GM18511 (cell line): ENCODE results near the gene ADPRM.

Source experiments
- ATAC-seq: cut with Tn5 transposase; IDR thresholded peaks from one replicate; pipeline ENCODE4 v1.9.1; 2021; ENCODE audit warnings: mild to moderate bottlenecking, moderate library complexity; ENCODE audit not compliant: unreplicated experiment

The ADPRM gene

DNA sequence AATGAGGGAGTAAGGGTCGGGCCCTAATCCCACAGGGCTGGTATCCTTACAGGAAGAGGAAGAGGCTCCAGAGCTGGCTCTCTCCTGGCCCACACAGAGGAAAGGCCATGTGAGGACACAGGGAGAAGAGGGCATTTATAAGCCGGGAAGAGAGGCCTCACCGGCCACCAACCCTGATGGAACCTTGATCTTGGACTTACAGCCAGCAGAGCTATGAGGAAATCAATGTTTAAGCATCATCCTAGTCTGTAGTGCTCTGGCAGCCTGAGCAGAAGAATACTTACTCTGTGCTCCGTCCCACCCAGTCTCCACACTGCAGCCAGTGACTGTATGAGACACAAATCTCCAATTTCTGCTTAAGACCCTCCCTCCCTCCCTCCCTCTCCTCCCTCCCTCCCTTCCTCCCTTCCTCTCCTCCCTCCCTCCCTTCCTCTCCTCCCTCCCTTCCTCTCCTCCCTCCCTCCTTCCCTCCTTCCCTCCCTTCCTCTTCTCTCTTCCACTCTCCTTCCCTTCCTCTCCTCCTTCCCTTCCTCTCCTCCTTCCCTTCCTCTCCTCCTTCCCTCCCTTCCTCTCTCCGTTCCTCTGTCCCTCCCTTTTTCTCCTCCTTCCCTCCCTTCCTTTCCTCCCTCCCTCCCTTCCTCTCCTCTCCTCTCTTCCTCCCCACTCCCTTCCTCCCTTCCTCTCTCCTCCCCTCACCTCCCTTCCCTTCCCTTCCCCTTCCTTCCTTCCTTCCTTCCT lies 41.3 kb downstream of the ADPRM start:
- ATAC-seq, result no peak

DNA sequence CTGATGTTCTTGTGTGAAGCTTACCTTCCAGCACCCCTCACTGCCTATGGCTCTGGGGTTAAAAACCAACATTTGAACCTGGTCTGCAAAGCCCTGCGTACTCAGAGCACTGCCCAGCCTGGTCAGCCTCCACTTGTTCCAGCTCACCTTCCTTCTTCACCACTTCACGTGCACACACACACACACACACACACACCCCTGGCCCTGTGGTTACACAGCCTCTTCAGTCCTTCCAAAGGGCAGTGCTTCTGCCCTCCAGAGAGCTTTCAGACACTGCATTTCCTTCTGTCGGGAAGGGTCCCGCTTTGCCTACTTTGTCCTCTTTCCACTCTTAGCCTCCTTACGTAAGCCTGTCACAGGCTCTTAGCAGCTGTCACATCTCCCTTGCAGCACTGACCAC lies 42.0 kb downstream of the ADPRM start:
- ATAC-seq, result no peak

DNA sequence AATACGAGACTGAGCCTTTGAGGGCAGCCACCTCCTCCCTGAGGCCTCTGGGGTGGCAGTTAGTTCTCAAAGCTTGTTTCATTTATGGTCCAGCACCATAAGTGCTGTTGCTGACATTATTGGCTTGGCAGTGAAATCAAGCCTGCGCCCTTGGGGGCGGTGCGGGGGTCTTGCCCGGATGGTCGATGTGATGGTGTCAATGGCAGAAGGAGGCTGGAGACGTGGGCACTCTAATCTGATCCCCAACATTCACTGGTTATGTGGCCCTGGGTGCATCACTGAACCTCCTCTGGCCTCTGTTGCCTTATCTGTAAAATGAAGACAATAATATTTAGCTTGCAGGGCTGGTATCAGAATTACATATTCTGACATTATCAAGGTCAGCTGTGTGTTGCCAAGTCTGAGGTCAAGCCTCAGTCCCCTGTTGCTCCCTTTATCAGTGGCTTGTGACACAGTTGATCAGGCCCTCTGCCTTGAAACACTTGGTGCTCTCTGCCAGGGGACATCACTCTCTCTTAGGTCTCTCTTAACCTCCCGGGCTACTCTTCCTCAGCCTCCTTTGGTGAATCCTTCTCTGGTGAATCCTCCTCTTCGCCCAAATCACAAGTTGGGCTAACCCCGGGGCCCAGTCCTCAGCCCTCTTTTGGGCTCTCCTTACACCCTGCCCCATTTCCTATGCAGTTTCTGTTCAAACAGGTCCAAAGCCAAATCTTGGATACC lies 44.2 kb downstream of the ADPRM start:
- ATAC-seq, result no peak

GRCh38 chr17:10742431-10742830 lies 45.0 kb downstream of the ADPRM start:
- ATAC-seq, result no peak

DNA sequence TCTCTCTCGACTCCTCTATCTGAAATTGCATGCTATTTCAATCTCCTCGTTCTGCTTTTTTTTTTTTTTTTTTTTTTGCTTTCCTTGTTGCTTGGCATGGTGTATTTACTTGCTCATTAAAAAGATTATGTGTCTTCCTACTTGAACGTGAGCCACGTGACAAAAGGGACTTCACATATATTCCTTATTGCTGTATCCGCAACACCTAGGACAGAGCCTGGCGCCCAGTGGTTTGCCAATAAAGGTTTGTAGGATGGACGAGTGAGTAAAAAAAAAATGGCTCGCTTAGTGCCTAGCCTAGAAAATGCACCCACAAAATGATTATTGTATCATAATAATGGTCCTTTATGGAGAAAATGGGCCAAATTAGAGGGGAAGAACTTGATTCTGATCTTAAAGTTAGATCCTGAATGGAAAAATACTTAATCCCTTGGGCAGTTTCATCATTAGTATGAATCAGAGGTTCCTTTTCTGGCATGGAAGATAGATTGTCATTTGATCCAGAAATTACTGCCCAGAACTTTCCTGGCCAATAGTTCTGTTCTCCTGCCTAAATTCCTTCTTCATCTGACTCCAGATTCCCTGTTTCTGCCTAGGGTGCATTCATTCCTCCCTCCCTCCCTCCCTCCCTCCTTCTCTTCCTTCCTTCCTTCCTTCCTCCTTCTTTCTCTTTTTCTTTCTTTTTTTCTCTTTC lies 46.1 kb downstream of the ADPRM start:
- ATAC-seq, result no peak

- ATAC-seq, result no peak
Observed at GRCh38 chr17:10744501-10745000, 47.2 kb downstream of the ADPRM start.

- no peak for ATAC-seq
Observed at GRCh38 chr17:10745231-10745630, 47.8 kb downstream of the ADPRM start.

DNA sequence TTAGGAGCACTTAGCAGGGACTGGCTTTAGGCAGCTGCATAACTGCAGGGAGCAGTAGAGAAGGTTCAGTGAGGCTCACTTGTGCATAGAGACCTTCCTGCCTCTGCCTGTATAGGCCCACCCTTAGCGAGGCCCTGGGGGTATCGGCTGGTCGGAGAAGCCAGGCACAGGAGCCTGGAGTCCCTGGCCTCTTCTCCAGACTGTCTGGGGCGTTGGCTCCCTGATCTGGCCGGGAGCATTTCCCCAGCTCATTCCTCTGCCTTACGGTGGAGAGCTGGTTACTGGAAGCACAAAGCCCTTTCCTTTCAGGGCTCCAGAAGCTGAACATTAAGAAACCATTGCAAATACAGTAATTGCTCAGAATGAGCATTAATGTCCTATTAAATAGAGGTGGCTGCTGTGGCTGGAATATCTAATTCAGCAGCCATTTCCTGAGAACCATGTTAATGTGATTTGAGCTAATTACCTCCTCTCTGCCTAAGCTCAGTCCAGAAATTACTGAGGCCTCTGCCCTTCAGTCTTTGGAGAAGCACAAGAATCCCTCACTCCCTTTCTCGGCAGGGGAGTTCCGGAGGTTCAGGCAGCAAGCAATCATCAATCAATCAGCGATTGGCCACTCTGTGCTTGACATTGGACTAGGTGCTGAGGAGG lies 51.3 kb downstream of the ADPRM start:
- no peak for ATAC-seq

GRCh38 chr17:10750210-10750609 lies 52.8 kb downstream of the ADPRM start:
- no peak for ATAC-seq

GRCh38 chr17:10751563-10751962 lies 54.2 kb downstream of the ADPRM start:
- no peak for ATAC-seq

GRCh38 chr17:10752696-10753095 lies 55.3 kb downstream of the ADPRM start:
- ATAC-seq, result no peak

DNA sequence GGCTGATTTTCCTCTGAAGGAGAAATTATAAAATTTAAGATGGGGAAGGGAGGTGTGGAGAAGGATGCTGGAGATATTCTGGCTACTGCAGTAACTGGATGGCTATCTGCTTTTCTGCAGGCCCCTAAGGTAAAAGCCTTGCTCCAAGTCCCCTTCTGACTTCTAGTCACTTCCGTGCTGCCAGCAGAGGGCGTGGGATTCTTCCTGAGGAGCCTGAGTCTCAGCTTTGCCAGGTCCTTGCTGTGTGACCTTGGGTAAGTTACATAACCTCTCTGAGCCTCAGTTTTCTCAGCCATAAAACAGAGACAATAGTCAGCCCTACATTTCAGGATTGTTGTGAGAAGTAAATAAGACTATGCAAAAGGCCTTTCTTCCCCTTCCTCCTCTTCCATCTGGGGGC lies 56.7 kb downstream of the ADPRM start:
- ATAC-seq, result no peak

DNA sequence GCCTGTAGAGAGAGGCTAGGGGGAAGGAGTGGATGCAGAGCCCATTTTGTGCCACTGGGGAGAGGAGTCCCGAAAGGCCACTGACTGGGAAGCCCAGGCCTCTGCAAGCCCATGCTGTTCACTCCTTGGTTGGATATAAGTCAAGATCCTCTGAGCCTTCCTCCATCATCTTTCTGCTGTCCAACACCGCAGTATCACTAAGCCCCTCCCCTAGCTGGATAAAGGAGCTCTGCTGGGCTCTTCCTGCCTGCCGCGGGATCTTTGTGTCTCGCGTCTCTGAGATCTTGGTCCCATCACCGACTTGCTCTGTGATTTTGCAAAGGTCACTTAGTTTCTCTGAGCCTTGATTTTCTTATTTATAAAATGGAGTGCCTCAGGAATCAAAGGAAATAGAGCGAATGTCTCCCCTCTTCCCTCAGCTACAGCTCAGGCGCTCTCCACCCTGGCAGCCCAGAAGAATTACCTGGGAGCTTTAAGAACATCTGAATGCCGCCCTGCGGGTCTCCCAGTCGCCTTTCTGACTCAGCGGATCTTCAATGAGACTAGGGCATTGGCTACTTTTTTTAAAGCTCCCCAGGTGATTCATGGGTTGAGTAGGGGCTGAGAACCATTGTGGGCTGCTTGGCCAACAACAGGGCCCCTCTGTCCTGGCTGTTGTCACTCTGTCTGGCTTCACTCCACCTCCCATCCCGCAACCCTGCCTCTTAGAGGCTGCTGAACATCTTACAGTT lies 57.6 kb downstream of the ADPRM start:
- no peak for ATAC-seq

DNA sequence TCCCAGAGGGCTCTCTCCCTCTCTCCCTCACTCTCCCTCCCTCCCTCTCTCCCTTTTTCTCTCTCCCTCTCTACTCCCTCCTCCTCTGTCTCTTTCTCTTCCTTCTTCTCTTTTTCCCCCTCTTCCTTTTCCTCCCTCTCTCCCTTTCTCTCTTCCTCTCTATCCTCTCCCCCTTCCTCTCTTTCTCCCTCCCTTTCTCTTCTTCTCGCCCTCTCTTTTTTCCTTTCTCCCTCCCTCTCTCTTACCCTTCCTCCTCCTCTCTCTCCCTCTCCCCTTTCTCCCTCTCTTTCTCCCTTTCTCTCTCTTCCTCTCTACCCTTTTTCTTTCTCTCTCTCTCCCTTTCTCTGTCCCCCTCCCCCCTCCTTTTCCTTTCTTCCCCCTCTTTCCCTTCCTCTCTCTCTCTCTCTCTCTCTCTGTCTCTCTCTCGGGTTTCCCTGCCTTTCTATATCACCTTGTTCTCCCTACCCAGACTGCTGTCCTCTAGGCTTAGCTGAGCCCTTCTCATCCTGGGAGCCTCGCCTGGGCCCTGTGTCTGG lies 58.3 kb downstream of the ADPRM start:
- no peak for ATAC-seq

DNA sequence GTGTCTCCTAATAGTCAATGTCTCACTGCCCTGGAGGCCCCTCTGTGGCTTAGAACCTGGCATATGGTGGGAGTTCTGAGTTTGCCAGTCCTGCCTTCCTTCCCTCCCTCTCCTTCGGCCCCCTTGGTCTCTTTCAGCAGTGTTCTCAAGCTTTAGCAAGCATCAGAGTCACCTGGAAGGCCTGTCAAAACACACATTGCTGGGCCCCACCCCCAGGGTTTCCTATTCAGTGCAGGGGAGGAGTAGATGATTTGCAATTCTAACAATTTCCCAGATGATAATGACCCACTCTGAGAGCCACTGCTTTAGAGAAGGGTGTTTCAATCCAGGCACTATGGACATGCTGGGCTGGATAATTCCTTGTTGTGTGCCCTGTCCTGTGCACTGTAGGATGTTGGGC lies 58.8 kb downstream of the ADPRM start:
- no peak for ATAC-seq

DNA sequence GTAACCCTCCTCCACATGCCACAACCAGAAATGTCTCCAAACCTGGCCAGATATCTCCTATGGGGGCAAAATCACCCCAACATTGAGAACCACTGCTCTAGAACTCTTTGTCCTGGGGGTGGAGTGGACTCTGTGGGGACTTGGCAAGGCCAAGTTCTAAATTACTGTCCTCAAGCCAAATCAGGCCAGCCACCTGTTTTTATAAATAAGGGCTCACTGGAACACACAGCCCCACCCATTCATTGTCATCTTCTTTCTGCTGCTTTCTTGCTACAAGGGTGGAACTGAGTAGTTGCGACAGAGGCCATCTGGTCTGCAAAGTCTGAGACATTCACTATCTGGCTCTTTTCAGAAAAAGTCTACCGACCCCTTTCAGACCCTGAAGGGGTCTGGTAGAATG lies 59.2 kb downstream of the ADPRM start:
- no peak for ATAC-seq

DNA sequence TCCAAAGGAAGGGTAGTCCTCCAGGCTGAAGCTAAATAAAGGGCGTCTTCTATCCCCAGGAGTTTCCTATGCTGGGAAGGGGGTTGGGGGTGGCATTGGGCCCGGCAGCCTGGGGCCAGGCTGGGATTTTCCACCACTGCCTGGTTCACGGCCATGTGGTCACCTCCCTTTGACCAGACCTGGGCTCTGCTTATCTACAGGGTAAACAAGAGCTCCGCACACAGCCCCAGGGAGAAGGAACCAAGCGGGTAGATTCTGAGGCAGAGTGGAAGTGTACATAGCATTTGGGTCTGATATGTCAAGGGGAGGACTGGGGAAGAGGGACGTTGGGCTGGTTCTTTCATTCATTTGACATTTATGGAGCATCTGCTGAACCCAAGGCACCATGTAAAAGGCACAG lies 59.7 kb downstream of the ADPRM start:
- ATAC-seq, result no peak

DNA sequence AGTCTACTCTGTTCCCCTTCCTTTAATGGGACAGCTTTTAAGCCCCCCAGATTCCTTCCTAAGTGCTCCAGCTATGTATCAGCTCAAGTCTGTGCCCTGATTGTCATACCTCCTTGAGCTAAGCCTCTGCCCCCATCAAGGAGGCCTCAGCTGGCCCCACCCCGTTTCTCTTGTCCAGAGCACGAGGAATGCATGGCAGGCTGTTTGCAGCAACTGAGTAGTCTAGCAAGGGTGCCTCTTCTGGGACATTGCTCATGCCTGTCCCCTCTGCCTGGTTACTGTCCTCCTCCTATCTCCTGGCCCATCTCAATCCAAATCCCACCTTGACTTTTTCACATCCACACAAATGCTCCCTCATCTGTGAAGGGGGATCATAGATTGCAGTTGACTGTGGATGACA lies 60.3 kb downstream of the ADPRM start:
- ATAC-seq, result no peak

DNA sequence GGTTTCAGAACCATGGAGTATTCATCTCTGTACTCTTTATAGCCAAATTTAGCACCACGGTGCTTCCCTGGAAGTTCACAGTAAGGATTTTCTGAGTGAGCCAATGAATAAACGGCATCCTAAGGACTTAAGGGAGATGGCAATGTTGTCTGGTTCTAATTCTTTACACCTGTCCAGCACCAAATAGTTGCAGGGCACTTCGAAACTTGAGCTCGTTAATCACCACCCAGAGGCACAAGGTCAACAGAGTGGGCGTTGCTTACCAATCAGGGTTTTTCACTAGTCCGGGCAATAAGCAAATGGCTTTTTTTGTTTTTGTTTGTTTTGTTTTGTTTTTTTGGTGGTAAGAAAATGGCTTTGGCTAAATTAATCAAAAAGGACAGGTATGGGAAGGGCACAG lies 60.7 kb downstream of the ADPRM start:
- ATAC-seq, result no peak
